Activated CD8-positive, alpha-beta memory T cell treated with anti-CD3 and anti-CD28 coated beads for 1 hour (primary cell): Measurements from ENCODE around the gene EPHB1.

Experiments used
- DNase-seq, 2 donors: peaks; one replicate each; pipeline ENCODE4 v3.0.0-alpha.2; 2020; ENCODE audit warnings: low read depth in 1 of 2; ENCODE audit errors: extremely low read depth in 1 of 2

The EPHB1 gene

GRCh38 chr3:134804508-134805480 is 9.7 kb downstream of the EPHB1 start:
- DNase-seq: no peak

GRCh38 chr3:134807189-134807588 is 12.1 kb downstream of the EPHB1 start:
- DNase-seq: no peak

- no peak for DNase-seq
These were observed 13.8 kb downstream of the EPHB1 start for GRCh38 chr3:134808835-134809234.

GRCh38 chr3:134809427-134810051 is 14.5 kb downstream of the EPHB1 start:
- DNase-seq: no peak

- DNase-seq: no peak
These were observed 15.0 kb downstream of the EPHB1 start for GRCh38 chr3:134810052-134810435.

- DNase-seq: no peak
These were observed 15.8 kb downstream of the EPHB1 start for GRCh38 chr3:134810850-134811249.

GRCh38 chr3:134813618-134814017 is 18.6 kb downstream of the EPHB1 start:
- no peak for DNase-seq

- DNase-seq: no peak
These were observed 20.5 kb downstream of the EPHB1 start for GRCh38 chr3:134815519-134815918.

GRCh38 chr3:134816623-134817022 is 21.6 kb downstream of the EPHB1 start:
- no peak for DNase-seq

- no peak for DNase-seq
These were observed 22.2 kb downstream of the EPHB1 start for GRCh38 chr3:134817297-134817696.

- DNase-seq: no peak
These were observed 25.9 kb downstream of the EPHB1 start for GRCh38 chr3:134820994-134821393.

GRCh38 chr3:134822090-134822489 is 27.0 kb downstream of the EPHB1 start:
- DNase-seq: no peak

GRCh38 chr3:134823679-134824078 is 28.6 kb downstream of the EPHB1 start:
- DNase-seq: no peak

- DNase-seq: no peak
These were observed 29.7 kb downstream of the EPHB1 start for GRCh38 chr3:134824791-134825190.

- no peak for DNase-seq
These were observed 32.2 kb downstream of the EPHB1 start for GRCh38 chr3:134827213-134827612.

GRCh38 chr3:134829721-134830120 is 34.7 kb downstream of the EPHB1 start:
- DNase-seq: no peak

- no peak for DNase-seq
These were observed 37.5 kb downstream of the EPHB1 start for GRCh38 chr3:134832585-134832984.

- DNase-seq: no peak
These were observed 38.5 kb downstream of the EPHB1 start for GRCh38 chr3:134833453-134834163.

- DNase-seq: no peak
These were observed 41.9 kb downstream of the EPHB1 start for GRCh38 chr3:134836921-134837320.

- no peak for DNase-seq
These were observed 43.5 kb downstream of the EPHB1 start for GRCh38 chr3:134838599-134838998.

- DNase-seq: no peak
These were observed 44.4 kb downstream of the EPHB1 start for GRCh38 chr3:134839422-134839821.

GRCh38 chr3:134839990-134840389 is 44.9 kb downstream of the EPHB1 start:
- no peak for DNase-seq
